Glomerular endothelial cell (primary cell): ENCODE measurements around the gene ENAH. TPM values are rescaled to one million over a fixed set of nuclear protein-coding genes. Genes with fewer than 3 reads are reported as not detected.

Source experiments
- DNase-seq: peaks from one replicate; pipeline ENCODE4 v3.0.0-alpha.2; 2011; ENCODE audit warnings: low read depth, low spot score; ENCODE audit errors: extremely low read depth
- total RNA-seq: library from RNA; depleted of rRNA; stranded (reverse); fragments of >200 nt; gene quantifications from 2 replicates; pipeline ENCODE4 v1.2.3, GENCODE V29; 2015

The ENAH gene
- total RNA-seq, 1 donor from 2014 or later, result 46.1 TPM

DNA sequence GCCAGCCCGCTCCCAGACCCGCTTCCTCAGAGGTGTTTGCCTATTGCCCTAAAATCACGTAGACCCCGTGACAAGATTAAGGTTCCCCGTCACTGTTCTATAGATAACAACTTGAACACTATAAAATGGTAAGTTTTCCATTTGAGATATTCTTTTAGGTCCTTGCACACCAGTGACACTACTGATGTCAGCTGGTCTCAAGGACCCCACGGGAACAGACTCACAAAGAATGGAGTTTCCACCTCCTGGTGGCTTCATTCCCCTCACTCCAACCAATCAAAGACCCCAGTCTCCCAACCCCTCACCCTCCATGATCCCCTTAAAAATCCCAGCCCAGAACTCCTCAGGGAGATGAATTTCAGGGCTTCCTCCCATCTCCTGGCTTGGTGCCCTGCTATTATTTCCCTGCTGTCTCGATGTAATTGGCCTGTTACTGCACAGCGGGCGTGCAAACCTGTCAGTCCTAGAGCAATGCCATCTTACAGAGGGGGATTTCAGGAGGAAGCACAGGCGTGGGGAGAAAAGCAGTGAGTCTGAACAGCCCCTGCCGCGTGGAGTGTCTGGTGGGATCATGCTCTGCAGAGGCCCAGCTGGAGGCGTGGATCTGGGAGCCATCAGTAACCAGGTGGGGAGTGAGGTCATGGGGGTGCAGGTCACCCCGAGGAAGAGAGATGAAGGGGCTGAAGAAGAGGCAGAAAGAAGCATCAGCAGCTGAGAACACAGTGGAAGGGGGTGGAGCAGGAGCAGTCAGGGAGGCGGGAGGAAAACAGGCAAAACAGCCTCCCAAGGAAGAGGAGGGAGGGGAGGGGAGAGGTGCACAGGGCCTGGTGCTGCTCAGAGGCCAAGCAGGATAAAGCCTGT, 190.0 kb downstream of the ENAH start:
- DNase-seq, result no peak

DNA sequence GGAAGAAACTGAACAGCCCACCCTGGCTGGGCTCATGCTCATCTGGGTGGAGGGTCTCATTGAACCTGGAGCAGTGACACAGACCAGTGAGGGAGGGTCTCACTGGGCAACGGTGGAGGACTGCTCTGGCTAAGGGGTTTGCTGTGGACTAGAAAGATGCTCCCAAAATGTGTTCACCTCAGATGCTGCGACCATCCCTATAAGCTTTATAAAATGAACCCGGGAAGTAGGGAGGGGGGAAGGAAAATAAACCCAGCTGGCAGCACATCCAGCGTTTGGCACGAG, 190.6 kb downstream of the ENAH start:
- DNase-seq, result no peak

DNA sequence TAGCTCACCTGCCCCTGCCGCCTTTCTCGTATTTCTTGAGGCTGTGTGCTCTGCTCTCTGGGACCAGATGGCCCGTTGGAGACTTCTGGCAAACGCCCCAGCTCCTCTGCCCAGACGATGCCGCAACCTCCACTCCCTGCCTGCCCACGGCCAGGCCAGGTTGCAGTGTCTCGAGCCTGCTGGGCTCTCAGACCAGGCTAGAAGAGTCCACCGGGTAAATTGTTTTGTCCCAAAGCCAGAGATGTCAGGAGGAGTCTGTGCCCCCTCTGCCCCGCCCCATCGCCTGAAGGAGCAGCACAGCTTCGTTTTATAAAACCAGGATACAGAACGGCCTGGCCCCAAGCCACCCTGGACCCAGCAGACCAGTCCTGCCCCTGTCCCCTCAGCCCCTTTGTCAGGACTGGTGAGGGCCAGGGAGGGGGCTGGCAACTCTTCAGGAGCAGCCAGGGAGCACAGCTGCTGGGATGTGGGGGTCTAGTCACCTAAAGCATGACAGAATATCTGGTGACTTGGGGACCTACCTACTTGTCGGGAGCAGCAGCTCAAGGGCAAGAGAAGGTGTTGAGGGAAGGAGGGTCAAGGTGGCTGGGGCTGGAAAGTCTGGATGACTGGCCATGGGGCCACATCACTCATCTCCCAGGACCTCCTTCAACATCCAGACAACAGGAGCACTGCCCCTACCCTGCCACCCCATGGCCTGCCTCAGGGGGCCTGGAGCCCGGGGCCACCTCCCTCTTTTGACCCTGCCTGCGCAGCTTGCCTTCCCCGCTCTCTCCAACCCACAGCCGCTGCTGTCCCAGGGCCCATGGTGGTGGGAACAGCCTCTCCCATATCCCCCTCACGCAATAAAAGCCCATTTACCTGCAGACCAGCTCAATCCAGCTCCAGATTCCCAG, 191.1 kb downstream of the ENAH start:
- DNase-seq, result no peak

DNA sequence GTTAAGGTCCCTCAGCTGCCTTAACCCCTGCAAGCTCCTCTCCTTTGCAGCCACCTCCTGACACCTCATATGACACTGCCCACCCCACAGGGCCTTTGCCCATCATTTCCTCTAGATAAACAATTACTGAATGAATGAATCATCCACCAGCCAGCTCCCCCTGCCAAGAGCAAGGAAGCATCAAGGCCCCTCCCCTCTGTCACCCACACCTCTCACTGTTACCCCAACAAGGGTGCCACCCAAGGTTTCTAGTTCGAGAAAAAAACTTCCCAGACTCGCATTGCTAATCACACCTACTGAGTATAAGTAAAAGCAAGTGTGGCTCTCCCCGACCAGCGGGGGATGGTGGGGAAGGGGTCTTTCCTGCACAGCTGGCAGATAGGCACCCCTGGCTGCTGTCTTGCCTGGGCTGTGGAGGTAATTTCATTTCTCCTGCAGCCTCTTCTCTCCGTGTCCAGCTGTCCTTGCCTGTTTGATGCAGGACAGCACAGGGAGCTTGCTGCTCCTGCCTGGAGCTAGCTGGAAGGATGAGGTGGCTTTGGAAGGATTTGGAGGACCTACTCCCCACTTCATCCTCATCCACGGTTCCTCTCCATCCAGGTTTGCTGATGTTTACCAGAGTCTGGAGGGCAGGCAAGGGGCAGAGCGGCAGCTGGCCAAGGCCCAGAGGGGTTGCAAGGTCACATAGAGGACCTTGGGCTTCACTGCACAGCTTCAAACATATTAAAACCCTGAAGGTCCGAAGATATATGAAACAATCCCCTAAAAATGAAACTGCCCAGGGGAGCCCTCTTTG, 192.0 kb downstream of the ENAH start:
- no peak for DNase-seq

DNA sequence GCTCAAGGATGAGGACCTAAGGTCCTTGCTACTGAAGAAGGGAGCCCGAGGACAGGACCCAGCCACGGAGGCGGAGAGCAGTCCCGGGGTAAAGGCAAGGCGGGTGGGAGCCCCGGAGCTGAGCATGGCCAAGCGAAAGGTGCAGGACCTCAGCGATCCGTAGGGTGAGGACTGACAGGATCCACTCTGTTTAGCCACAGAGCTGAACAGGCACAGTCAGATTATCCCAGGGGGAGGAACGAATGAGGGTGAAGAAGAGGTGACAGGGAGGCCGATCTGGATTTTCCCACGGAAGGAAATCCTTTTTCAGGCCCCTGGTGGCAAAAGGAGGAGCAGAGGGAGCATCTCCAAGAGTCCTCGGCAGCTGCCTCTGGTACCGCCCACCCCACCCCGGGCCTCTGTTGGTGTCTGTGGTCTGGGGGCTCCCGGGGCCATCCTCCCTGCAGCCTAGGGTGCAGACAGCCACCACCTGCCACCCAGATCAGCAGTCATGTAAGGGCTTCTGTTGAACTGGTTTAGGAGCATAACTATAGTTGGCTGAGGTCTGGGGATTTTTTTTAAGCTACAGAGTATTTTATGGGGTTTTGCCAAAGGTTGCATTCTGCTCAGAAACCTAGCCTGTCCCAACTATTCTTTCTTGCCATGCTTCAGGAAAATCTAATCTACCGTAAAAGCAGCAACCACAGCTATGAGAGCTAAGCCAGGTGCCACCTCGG, 192.7 kb downstream of the ENAH start:
- DNase-seq, result no peak

DNA sequence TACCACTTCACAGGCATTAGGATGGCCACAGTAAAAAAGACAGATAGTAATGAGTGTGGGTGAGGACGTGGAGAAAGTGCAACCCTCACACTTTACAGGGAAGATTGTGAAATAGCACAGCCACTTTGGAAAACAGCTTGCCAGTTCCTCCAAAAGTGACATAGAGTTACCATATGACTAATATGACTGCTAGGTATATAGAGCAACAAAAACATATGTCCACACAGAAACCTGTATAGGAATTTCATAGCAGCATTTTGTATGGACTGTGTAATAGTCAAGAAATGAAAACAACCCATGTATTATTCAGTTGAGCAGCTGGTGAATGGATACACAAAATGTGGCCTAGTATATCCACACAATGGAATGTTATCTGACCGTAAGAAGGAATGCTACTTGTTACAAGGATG, 194.7 kb downstream of the ENAH start:
- no peak for DNase-seq

DNA sequence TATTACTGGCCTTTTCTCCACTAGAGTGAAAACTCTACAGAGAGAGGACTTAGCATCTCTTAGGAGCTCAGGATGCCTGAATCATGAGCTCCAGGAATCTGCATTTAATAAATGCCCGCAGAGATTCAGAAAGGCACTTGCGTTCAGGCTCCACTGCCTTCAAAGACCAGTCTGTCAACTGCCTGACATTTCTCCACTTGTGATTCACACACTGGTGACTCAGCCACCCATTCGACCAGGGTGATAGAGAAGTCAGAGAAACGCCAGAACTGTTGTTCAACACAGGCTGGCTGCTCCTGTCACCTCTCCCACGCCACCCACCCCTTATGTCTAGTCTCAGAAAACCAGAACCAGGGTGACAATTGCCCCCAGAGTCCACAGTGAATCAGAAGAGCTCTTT, 198.2 kb downstream of the ENAH start:
- DNase-seq, result no peak

DNA sequence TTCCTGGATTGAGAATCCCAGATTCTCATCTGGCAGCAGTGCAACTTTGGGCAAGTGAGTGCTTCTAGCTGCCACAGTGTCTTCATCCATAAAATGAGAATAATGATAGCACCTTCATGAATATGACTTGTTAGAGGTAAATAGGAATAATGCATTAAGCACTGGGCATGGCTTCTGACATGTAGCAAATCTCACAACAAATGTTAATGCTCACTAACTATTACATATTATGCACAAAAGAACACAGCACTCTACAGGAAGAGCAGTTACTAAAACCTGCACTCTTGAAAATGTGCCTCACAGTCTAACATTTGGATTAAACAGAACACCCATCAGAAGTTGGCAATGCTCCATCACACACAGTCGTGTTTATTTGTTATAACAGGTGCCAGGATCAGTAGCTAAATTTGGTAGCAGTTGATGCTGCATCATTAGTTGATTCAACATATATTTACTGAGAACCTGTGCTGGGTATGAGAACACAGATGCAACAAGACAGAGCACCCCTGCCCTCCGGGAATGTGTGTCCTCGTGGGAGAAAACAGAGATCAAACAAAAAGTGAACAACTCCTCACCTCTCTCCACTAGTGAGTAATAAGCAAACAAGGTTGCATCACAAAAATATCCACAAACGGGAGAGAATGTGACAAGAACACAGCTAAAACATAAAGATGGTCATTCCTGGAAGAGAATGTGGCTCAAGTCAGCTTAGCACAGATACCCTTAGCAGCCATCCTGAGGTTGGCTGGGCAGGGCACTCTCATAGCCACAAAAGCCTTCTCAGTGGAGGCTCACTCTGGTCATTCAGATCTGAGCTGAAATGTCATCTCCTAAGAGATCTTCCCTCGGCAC, 198.9 kb downstream of the ENAH start:
- DNase-seq, result no peak

DNA sequence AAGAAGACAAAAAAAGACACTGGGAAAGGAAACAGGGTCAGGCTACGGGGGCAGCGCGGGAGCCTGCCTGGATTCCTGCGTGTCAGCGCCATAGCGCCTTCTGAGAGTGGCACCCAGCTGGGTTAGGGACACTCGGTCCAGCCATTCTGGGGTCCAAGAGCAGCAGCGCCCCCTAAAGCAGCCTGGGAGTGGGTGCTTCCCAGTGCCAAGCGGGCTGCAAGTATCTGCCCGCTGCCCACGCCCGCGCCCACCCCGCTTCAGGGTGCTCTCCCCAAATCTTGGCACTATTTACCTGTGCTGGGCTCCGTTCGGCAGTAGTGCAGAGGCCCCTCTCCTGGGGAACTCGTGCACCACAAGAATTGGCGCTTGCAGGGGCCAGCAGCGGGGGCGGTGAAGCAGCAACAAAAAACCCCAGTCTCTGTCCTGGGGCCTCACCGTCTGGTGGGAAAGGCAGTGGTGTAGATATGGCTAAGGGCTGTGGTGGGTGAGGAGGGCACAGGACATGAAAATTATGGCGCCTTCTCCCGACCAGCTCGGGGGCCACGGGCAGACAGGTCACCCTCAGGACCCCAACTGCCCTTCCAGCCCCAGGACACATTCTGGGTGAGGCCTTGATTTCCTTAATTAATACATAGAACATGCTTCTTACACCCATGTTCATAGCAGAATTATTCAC, 200.9 kb downstream of the ENAH start:
- no peak for DNase-seq

DNA sequence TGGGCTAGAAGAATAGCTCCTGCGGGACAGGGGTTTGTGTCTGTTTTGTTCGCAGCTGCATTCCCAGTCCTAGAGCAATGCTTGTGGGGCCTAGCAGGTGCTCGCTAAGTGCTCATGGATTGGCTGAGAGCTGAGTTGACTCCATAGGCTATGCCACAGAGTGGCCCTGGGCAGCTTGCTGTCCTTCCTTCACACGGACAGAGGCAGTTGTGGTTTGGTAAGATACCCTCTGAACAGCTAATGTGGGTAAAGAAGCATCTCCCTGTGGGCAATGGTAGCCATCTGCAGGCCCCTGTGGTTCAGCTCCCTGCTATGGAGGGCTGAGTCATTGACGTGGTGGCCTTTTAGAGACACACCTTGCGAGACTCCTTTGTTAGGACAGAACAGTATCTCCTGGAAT, 201.6 kb downstream of the ENAH start:
- no peak for DNase-seq

DNA sequence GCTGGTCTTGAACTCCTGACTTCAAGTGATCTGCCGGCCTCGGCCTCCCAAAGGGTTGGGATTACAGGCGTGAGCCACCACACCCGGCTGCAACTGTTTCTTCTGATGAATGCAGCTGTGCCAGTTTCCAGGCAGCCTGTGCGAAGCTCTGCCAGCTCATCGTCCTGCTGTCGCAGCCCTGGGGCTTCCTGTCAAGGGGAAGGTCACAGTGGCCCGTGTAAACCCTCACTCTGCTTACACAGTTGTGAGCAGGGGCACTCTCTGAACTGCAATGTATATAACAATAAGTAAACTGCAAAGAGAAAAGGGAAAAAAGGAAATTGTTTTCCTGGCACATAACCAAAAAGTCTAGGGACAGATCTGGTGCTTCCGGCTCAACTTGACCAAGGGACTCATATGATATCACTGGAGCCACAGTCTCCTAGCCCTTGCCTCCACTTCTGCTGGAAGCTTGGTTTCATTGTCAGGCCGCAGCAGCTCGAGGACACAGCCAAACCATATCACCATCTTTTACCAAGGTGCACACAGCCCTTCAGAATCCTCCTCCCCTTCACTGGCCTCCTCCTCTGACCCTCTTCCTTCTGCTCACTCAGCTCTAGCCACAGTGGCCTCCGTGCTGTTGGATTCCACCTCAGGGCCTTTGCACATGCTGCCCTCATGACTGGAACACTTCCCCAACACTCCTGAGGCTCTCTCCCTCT, 202.3 kb downstream of the ENAH start:
- no peak for DNase-seq

DNA sequence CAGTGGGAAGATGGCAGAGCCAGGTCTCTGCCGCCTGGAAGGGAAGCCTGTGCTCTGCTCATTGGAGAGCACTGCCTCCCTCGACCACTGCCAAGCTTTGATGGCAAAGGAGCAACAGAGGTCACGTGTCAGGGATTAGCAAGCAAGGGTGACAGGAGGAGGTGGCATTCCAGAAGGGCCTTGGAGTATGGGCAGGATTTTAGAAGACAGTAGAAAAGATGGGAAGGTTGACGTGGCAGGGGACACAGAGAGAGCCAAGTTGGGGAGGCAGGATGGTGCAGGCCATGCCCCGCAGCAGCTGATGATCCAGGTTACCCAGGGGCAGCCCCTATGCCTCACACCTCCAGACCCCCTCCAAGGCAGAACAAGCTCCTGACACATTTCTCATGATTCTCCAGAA, 203.1 kb downstream of the ENAH start:
- no peak for DNase-seq

DNA sequence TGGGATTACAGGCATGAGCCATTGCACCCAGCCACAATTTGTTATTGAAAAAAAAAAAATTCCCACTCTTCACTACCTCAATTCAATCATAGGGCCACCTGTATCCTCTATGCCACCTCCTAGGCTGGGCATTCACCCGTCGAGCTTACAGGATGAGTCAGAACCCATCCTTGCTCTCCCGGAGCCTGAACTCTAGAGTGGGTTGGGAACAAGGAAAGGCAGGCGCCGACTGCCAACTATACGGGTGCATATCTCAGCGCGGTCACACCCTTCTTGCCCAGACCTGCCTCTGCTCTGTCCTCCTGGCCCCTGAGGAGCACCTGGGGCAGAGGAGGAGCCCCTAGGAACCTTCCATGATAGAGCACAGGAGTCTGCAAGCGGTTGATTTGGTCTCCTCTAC, 203.7 kb downstream of the ENAH start:
- no peak for DNase-seq

DNA sequence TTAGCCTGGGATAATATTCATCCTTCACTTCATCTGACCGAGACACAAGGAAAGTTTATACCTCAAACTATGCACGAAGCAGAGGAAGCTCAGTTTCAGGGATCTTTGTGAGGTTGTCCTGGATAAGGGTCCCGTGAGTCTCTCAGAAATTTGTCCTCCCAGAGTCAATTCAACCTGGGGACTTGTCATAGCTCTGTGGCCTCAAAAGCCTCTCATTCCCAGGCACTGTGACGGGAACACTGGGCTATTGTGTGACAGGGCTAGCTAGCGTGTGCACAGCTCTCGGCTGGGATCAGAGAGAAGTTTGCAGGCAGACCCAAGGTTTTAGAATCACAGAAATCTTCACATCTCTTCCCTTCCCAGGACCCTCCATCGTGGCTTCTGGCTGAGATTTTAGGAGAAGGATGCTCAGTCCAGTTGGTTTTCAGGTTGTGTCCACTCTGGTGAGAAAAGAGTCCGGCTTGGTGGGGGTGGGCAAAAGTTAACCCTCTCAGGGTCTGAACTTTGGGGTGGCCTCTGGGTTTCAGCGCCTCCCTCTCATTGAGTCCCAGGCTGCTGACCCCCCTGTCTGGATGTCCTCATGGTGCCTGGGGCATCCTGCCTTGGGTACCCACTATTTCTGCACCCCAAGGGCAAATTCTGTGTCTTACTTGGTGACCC, 204.6 kb downstream of the ENAH start:
- DNase-seq, result no peak

DNA sequence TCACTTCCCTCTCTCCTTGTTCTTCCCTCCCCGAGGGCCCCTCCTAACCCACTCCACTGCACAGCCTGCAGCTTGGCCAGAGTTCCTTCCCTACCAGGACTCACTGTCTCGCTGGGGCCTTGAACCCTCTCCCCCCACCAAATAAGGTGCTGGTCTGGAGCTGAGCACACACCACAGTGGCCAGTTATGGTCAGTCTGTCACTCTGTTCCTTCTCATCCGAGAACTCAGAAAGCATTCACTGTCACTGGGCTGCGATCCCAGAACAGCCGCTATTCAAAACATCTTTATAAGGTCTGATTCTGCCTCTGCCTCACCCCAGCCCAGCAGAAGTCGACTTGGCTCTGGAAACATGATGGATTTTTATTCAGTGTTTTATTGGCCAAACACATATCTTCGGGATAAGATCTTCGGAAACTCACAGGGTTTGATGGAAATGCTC, 205.3 kb downstream of the ENAH start:
- no peak for DNase-seq

DNA sequence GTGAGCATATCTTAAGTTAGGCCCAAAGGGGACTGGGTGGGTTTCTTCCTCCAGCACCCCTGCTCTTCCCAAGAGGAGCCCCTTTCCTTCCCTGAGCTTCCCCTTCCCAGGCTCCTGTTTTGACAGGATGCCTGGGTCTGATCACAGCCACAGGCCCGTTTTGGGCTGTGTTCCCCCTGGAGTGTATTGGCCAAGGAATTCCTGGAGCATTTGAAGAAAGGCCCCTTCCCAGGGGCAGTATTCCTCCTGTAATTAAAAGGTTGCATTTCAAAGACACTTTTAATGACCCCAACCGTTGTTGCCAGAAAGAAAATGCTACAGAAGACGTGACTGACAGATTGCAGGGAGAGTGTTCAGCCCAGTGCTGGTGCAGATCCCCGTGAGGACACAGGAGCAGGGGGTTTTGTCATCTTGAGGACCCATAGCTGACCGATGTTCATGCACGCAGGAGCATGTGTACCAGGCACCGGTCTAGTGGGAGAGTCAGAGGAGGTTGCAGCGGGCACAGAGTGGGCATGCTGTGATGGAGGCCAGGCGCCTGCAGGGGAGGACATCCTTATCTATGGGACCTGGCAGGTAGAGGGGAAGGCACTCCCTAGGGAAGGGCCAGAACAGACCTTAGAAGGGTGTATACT, 205.8 kb downstream of the ENAH start:
- DNase-seq, result no peak

DNA sequence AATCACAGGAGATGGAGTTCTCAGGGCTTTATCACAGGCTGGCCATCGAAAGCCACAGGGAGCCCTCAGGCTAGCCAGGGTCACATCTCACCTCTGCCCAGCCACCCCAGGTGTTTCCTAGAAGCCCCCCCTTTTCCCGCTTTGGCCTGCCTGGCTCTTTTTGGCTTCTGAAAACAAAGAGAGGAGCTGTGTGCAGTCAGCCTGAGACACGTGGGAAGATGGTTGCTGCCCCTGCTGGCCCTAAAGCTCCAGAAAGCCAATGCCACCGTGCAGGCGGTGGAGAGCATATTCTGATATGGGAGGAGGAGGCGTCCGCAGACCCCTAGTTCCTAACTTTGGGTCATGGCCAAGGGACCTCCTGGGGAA, 206.3 kb downstream of the ENAH start:
- DNase-seq, result no peak
